ENCODE data around the gene ASS1.

ASS1 gene

DNA sequence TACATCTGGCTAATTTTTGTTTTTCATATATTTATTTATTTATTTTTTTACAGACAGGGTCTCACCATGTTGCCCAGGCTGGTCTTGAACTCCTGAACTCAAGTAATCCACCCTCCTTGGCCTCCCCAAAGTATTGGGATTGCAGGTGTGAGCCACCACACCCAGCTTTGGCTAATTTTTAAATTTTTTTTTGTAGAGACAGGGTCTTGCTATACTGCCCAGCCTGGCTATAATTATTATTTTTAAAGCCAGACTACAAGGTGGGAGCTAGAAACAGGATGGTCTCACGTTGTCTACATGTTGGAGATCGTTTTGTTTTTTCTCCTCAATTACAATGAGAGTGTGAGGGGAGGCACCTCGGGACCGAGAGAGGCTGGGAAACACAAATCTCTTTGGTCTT is 23.8 kb downstream of the ASS1 start:
- H3K27ac ChIP-seq = no peak overlapping the region
- DNase-seq (ENCODE audit: low spot score) = no peak
- TF ChIP-seq, protein P1, sequence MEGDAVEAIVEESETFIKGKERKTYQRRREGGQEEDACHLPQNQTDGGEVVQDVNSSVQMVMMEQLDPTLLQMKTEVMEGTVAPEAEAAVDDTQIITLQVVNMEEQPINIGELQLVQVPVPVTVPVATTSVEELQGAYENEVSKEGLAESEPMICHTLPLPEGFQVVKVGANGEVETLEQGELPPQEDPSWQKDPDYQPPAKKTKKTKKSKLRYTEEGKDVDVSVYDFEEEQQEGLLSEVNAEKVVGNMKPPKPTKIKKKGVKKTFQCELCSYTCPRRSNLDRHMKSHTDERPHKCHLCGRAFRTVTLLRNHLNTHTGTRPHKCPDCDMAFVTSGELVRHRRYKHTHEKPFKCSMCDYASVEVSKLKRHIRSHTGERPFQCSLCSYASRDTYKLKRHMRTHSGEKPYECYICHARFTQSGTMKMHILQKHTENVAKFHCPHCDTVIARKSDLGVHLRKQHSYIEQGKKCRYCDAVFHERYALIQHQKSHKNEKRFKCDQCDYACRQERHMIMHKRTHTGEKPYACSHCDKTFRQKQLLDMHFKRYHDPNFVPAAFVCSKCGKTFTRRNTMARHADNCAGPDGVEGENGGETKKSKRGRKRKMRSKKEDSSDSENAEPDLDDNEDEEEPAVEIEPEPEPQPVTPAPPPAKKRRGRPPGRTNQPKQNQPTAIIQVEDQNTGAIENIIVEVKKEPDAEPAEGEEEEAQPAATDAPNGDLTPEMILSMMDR (conservative IDR thresholded peaks at IDR 0.05; ENCODE audit: low read depth) = no peak
- ChIA-PET CTCF (interaction anchor here (0.6 kb wide), 1 partner anchor 125 kb away, joined by 3 read pairs; no protein-coding TSS in a partner anchor), POLR2A (ENCODE audit: low non-redundant PET) (no interaction called here)

GRCh38 chr9:130470269-130470668 is 25.5 kb downstream of the ASS1 start:
- peak overlapping the region; percentile 3; the same call in 1 of the 2 replicates for H3K27ac ChIP-seq
- TF ChIP-seq, protein P1 (conservative IDR thresholded peaks at IDR 0.05; ENCODE audit: low read depth) = no peak
- POLR2A ChIA-PET (ENCODE audit: low non-redundant PET) = no interaction called here
- DNase-seq (ENCODE audit: low spot score) = no peak
- CTCF ChIA-PET = no interaction called here

- ChIA-PET POLR2A (ENCODE audit: low non-redundant PET) (no interaction called here), CTCF (interaction anchor here (0.7 to 1.1 kb wide), 2 partner anchors 8 to 211 kb away, joined by 3 to 4 read pairs; no protein-coding TSS in a partner anchor)
- 0 out of 2 replicates have a peak overlapping the region, but pooled peaks have one; percentile 1 for H3K27ac ChIP-seq
- TF ChIP-seq, protein P1 (conservative IDR thresholded peaks at IDR 0.05; ENCODE audit: low read depth) = no peak
- DNase-seq (ENCODE audit: low spot score) = no peak
These were observed 26.2 kb downstream of the ASS1 start for GRCh38 chr9:130470950-130471349.

DNA sequence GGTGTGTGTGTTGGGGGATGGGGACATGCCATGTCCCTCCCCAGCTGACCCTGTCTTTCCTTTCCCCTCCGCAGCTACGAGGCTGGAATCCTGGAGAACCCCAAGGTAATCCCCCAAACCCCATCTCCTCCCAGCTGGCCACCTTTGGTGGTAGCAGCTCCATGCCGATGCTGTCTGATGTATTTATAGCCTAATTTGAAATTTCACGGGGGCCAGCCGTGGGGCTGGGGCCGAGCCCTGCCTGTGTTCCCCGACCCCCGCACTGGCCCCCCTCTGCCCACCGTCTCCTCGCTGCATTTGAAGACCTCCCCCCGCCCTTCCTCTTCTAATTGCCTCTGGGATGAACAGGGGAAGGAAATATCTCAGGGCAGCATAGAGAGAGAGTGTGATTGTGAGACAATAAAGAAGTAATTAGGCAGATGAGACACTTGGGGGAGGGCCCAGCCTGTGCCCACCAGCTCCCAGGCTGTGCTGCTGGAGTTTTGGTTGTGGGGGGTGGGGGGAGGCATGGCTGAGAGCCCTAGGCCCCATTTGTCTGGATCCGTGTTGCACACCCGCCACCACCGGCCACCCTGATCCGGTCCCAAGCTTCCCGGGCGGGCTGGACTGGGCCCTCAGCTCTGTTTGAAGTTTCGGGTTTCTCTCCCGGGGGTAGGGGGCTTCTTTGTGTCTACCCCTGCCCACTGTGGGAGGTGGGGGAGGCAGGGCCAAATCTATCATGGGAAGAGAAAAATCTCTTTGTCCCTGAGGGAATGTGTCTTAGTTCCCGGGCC is 26.8 kb downstream of the ASS1 start:
- H3K27ac ChIP-seq = 0 out of 2 replicates have a peak overlapping the region, but pooled peaks have one; percentile 1
- DNase-seq (ENCODE audit: low spot score) = no peak
- TF ChIP-seq, protein P1 (conservative IDR thresholded peaks at IDR 0.05; ENCODE audit: low read depth) = no peak
- POLR2A ChIA-PET (ENCODE audit: low non-redundant PET) = no interaction called here
- CTCF ChIA-PET = interaction anchor here (0.6 to 1.4 kb wide), 5 partner anchors 9 to 567 kb away, joined by 3 to 4 read pairs (median 3); no protein-coding TSS in a partner anchor

GRCh38 chr9:130472184-130472705 is 27.5 kb downstream of the ASS1 start:
- POLR2A ChIA-PET (ENCODE audit: low non-redundant PET) = interaction anchor here (0.8 kb wide), 1 partner anchor 86 kb away, joined by 10 read pairs; no protein-coding TSS in a partner anchor
- DNase-seq (ENCODE audit: low spot score) = no peak
- CTCF ChIA-PET = interaction anchor here (0.6 to 1.4 kb wide), 3 partner anchors 130 to 568 kb away, joined by 3 to 4 read pairs (median 3); no protein-coding TSS in a partner anchor
- TF ChIP-seq, protein P1 (conservative IDR thresholded peaks at IDR 0.05; ENCODE audit: low read depth) = no peak
- H3K27ac ChIP-seq = 0 out of 2 replicates have a peak overlapping the region, but pooled peaks have one; percentile 1

DNA sequence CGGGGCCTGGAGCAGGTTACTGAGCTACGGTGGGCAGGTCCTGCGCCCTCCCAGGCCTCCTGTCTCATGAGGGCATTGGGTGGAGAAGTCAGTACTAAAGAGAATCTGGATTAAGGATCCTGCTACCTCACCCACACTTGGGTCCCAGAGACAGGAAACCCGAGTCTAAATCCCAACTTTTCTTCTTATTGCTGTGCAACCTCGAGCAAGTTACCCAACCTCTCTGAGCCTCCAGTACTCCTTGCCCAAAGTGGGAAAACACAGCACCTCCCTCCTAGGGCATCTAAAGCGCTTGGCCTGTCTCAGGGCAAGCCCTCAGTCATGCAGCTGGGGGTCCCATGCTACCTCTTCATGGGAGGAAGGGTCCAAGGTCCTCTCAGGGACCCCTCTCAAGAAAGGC is 28.2 kb downstream of the ASS1 start:
- H3K27ac ChIP-seq = no peak overlapping the region
- ChIA-PET POLR2A (ENCODE audit: low non-redundant PET) (interaction anchor here (0.8 kb wide), 1 partner anchor 87 kb away, joined by 10 read pairs; no protein-coding TSS in a partner anchor), CTCF (interaction anchor here (1.1 to 1.2 kb wide), 2 partner anchors 12 kb away, joined by 3 read pairs; no protein-coding TSS in a partner anchor)
- TF ChIP-seq, protein P1 (conservative IDR thresholded peaks at IDR 0.05; ENCODE audit: low read depth) = no peak
- DNase-seq (ENCODE audit: low spot score) = no peak

Data from RWPE1 (cell line).